GM23248 (cell line): ENCODE measurements around the gene TBC1D12. TPM values are rescaled to one million over a fixed set of nuclear protein-coding genes. Genes with fewer than 3 reads are reported as not detected.

Source experiments
- DNase-seq: peaks from one replicate; pipeline ENCODE4 v3.0.0-alpha.2; 2015
- H2AFZ ChIP-seq: fragments of 200-600 bp; sonication (generic); 2 replicates; pipeline ENCODE4 v1.6.1; 2016; ENCODE audit warnings: antibody characterized with exemption
- H3F3A ChIP-seq: fragments of 200-600 bp; sonication (generic); 2 replicates; pipeline ENCODE4 v1.6.1; 2016; ENCODE audit warnings: mild to moderate bottlenecking, antibody characterized with exemption, mixed run types; ENCODE audit not compliant: insufficient read depth
- H3K27ac ChIP-seq: fragments of 200-600 bp; sonication (generic); 2 replicates; pipeline ENCODE4 v1.5.1; 2016; ENCODE audit warnings: mild to moderate bottlenecking
- H3K27me3 ChIP-seq: fragments of 200-600 bp; sonication (generic); replicated peaks from 2 replicates; pipeline ENCODE4 v1.6.1; 2016; ENCODE audit warnings: mild to moderate bottlenecking; ENCODE audit not compliant: insufficient read depth
- H3K36me3 ChIP-seq: fragments of 200-600 bp; sonication (generic); 2 replicates; pipeline ENCODE4 v1.6.1; 2016; ENCODE audit warnings: low read depth, mild to moderate bottlenecking
- H3K4me1 ChIP-seq: fragments of 200-600 bp; sonication (generic); 2 replicates; pipeline ENCODE4 v1.6.1; 2016; ENCODE audit warnings: mild to moderate bottlenecking; ENCODE audit not compliant: insufficient read depth
- H3K4me2 ChIP-seq: fragments of 200-600 bp; sonication (generic); one replicate; pipeline ENCODE4 v1.6.1; 2016; ENCODE audit warnings: mild to moderate bottlenecking; ENCODE audit not compliant: unreplicated experiment
- H3K4me3 ChIP-seq: fragments of 200-600 bp; sonication (generic); 2 replicates; pipeline ENCODE4 v1.5.1; 2016; ENCODE audit warnings: mild to moderate bottlenecking
- H3K79me2 ChIP-seq: fragments of 200-600 bp; sonication (generic); 2 replicates; pipeline ENCODE4 v1.6.1; 2016; ENCODE audit warnings: mild to moderate bottlenecking; ENCODE audit not compliant: insufficient read depth
- H3K9ac ChIP-seq: fragments of 200-600 bp; sonication (generic); 2 replicates; pipeline ENCODE4 v1.6.1; 2016; ENCODE audit warnings: mild to moderate bottlenecking
- H3K9me2 ChIP-seq: fragments of 200-600 bp; sonication (generic); 2 replicates; pipeline ENCODE4 v1.6.1; 2016; ENCODE audit warnings: mixed run types, mild to moderate bottlenecking, moderate library complexity; ENCODE audit not compliant: insufficient read depth
- H3K9me3 ChIP-seq: fragments of 200-600 bp; sonication (generic); one replicate; pipeline ENCODE4 v1.6.1; 2017; ENCODE audit warnings: low read depth
- H4K20me1 ChIP-seq: fragments of 200-600 bp; sonication (generic); 2 replicates; pipeline ENCODE4 v1.6.0; 2016; ENCODE audit not compliant: insufficient read depth
- EZH2 ChIP-seq: fragments of 200-600 bp; sonication (generic); IDR thresholded peaks from 2 replicates; pipeline ENCODE4 v1.6.1; 2018; ENCODE audit warnings: antibody characterized with exemption, mild to moderate bottlenecking; ENCODE audit not compliant: insufficient read depth, poor library complexity, severe bottlenecking
- EZH2phosphoT487 ChIP-seq: fragments of 200-600 bp; sonication (generic); IDR thresholded peaks from 2 replicates; pipeline ENCODE4 v1.6.1; 2018; ENCODE audit warnings: antibody characterized with exemption, moderate library complexity, mild to moderate bottlenecking, low read depth; ENCODE audit not compliant: insufficient read depth
- WGBS, 2 experiments: methylation state at CpG; one replicate each; pipeline ENCODE4 v1.1.6; 2015 to 2017; ENCODE audit warnings: low lambda C conversion rate in 2 of 2, low coverage in 1 of 2; ENCODE audit errors: missing lambda C conversion rate in 2 of 2; 5-methylcytosine and 5-hydroxymethylcytosine counted together
- in situ Hi-C: fragments of 300-500 bp; cut with MboI; formaldehyde crosslinking; loops from 2 replicates; pipeline ENCODE4 v1.15.0; 2020
- polyA plus RNA-seq: library from polyadenylated mRNA; unstranded; fragments of >200 nt; fragmentation: Nextera tagmentation; extraction: Ambion mirVana; gene quantifications from 2 replicates; pipeline ENCODE4 v1.2.1, GENCODE V29; 2016
- total RNA-seq: library from RNA; depleted of rRNA; stranded (reverse); fragments of >200 nt; shearing (Covaris generic); gene quantifications from 2 replicates; pipeline ENCODE4 v1.2.3, GENCODE V29; 2014

The TBC1D12 gene
- total and polyA plus RNA-seq, 2 experiments from 2014 or later = 6.5 to 12.9 TPM

GRCh38 chr10:94409021-94409657 is 6.8 kb downstream of the TBC1D12 start:
- Histone ChIP-seq H3K4me3 (no peak overlapping the region), H3K9ac (no peak overlapping the region), H4K20me1 (peaks cover 8% of the 10 kb centered on the region; the same call in 1 of the 2 replicates), H3K4me2 (no peak overlapping the region), H3K4me1 (peaks cover 13% of the 10 kb centered on the region), H3K9me3 (no peaks in the 10 kb centered on the region), H3F3A (peaks cover 10% of the 10 kb centered on the region; the same call in 1 of the 2 replicates), H3K79me2 (peaks cover 100% of the 10 kb centered on the region), H3K36me3 (no peaks in the 10 kb centered on the region), H3K27me3 (no peaks in the 10 kb centered on the region), H3K9me2 (no peaks in the 10 kb centered on the region), H3K27ac (no peak overlapping the region), H2AFZ (no peak overlapping the region)
- WGBS, 2 experiments = 68 to 71% methylated on average over 7 of the region's 7 CpGs
- TF ChIP-seq EZH2 = no peak
- TF ChIP-seq EZH2phosphoT487 = no peak
- in situ Hi-C loops = no loop called here
- no peak for DNase-seq

GRCh38 chr10:94411304-94411703 is 9.0 kb downstream of the TBC1D12 start:
- Histone ChIP-seq H4K20me1 (peaks cover 8% of the 10 kb centered on the region; the same call in 1 of the 2 replicates), H3K9ac (no peak overlapping the region), H3F3A (no peaks in the 10 kb centered on the region), H3K4me1 (no peaks in the 10 kb centered on the region), H3K9me3 (no peaks in the 10 kb centered on the region), H2AFZ (no peak overlapping the region), H3K27me3 (no peaks in the 10 kb centered on the region), H3K4me3 (no peak overlapping the region), H3K79me2 (peaks cover 100% of the 10 kb centered on the region), H3K4me2 (no peak overlapping the region), H3K9me2 (no peaks in the 10 kb centered on the region), H3K27ac (no peak overlapping the region), H3K36me3 (no peaks in the 10 kb centered on the region)
- no peak for DNase-seq
- 85 to 92% methylated on average over 3 of the region's 3 CpGs for WGBS, 2 experiments
- in situ Hi-C loops = no loop called here
- no peak for TF ChIP-seq EZH2phosphoT487
- no peak for TF ChIP-seq EZH2

- Histone ChIP-seq H3K4me2 (no peak overlapping the region), H3K79me2 (peaks cover 100% of the 10 kb centered on the region), H3K27me3 (no peaks in the 10 kb centered on the region), H3K9me2 (no peaks in the 10 kb centered on the region), H3K4me3 (no peak overlapping the region), H3F3A (no peaks in the 10 kb centered on the region), H3K4me1 (no peaks in the 10 kb centered on the region), H3K36me3 (no peaks in the 10 kb centered on the region), H2AFZ (no peak overlapping the region), H3K27ac (no peak overlapping the region), H3K9ac (no peak overlapping the region), H4K20me1 (peaks cover 8% of the 10 kb centered on the region; the same call in 1 of the 2 replicates), H3K9me3 (no peaks in the 10 kb centered on the region)
- WGBS, 2 experiments = 79 to 83% methylated on average over 3 of the region's 3 CpGs
- in situ Hi-C loops = no loop called here
- TF ChIP-seq EZH2 (no peak), EZH2phosphoT487 (no peak)
- DNase-seq = peak; percentile 4
These were observed 10.1 kb downstream of the TBC1D12 start for GRCh38 chr10:94412449-94412848.

GRCh38 chr10:94413361-94413760 is 11.0 kb downstream of the TBC1D12 start:
- no peak overlapping the region for H3K4me2 ChIP-seq
- no peaks in the 10 kb centered on the region for H3F3A ChIP-seq
- no peaks in the 10 kb centered on the region for H3K9me2 ChIP-seq
- H3K4me3 ChIP-seq = no peak overlapping the region
- no peaks in the 10 kb centered on the region for H3K36me3 ChIP-seq
- H3K9me3 ChIP-seq = no peaks in the 10 kb centered on the region
- in situ Hi-C loops = no loop called here
- no peaks in the 10 kb centered on the region for H3K27me3 ChIP-seq
- no peak overlapping the region for H3K9ac ChIP-seq
- no peaks in the 10 kb centered on the region for H3K4me1 ChIP-seq
- WGBS, 2 experiments = 18% methylated on average over 1 of the region's 1 CpG
- no peak overlapping the region for H2AFZ ChIP-seq
- TF ChIP-seq EZH2phosphoT487 (no peak), EZH2 (no peak)
- H4K20me1 ChIP-seq = no peaks in the 10 kb centered on the region
- H3K27ac ChIP-seq = no peak overlapping the region
- H3K79me2 ChIP-seq = peaks cover 100% of the 10 kb centered on the region
- no peak for DNase-seq

GRCh38 chr10:94416896-94417295 is 14.6 kb downstream of the TBC1D12 start:
- TF ChIP-seq EZH2 (no peak), EZH2phosphoT487 (no peak)
- H3K4me2 ChIP-seq = no peak overlapping the region
- H3K79me2 ChIP-seq = peaks cover 100% of the 10 kb centered on the region
- H3K36me3 ChIP-seq = no peaks in the 10 kb centered on the region
- H3K27me3 ChIP-seq = no peaks in the 10 kb centered on the region
- no peak overlapping the region for H3K4me3 ChIP-seq
- no peak overlapping the region for H3K27ac ChIP-seq
- 88 to 89% methylated on average over 3 of the region's 3 CpGs for WGBS, 2 experiments
- H3K4me1 ChIP-seq = no peaks in the 10 kb centered on the region
- H3K9me3 ChIP-seq = no peaks in the 10 kb centered on the region
- H3F3A ChIP-seq = no peaks in the 10 kb centered on the region
- H2AFZ ChIP-seq = no peak overlapping the region
- no peaks in the 10 kb centered on the region for H4K20me1 ChIP-seq
- H3K9me2 ChIP-seq = no peaks in the 10 kb centered on the region
- H3K9ac ChIP-seq = no peak overlapping the region
- in situ Hi-C loops = no loop called here
- DNase-seq = no peak
